ENCODE results near the gene SEL1L.
A peak's percentile ranks its signal among the peaks of the same experiment; 100 is the strongest.
"Not testable (repeated sequence)": the region's sequence is repeated elsewhere in the genome, so short reads cannot be mapped to it uniquely, and the experiment has no call there.

SEL1L gene

DNA sequence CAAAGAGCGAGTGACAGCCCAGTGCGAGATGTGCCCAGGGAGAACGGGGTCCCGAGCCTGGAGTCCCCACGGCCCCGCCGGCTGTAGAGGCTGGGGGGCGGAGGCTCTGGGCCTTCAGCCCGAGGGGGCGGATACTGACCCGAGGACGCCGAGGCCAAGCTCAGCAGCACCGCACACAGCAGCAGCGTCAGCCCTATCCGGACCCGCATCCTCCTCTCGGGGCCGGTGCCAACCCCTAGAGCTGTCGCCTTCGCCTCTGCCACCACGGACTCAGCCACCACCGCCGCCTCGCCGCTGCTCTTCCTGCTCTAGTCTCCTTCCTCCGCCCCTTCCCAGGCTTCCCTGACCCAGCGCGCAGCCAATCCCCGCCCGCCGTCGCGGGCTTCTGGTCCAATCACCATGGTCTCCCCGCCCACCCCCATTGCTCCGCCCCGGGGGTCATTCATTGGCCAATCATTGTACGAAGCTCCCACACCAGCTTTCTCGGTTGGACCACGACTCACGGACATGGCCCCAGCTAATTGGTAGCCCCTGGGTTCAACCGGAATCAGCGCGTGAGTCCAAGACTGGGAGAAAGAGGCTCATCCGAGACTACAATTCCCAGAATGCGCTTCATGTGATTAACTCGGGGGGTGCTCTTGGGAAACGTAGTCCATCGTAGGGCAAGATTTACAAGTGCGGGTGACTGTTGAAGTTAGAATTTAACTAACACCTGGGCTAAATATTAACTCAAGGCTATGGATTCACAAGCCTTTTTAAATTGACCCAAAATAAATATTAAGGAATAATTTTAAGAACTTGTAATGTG, at the start of gene SEL1L:
Gene SEL1L, minus strand, starts transcription at position 318 of the 808 bp plus-strand sequence. Its CDS starts 109 bp downstream, at position 209.
- DNase-seq (ENCODE audit: low spot score): peak; percentile 100

DNA sequence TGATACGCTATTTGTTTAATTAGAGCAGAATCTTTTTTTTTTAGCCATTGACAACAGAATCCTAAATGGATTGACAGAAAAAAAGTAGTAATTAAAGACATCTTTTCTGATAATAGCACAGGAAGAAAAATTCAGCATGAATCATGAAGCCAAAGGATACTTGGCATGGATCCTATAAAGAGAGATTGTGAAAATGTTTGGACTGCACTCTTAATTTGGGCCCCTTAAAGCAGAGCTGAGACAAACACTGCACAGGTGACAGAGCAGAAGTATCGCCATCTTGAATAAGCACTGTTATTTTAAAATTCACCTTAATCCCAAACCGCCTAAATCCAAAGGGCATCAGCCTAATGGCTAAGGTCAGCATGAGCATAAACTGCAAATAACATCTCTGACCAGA, 48.8 kb upstream of the SEL1L start:
- no peak for DNase-seq (ENCODE audit: low spot score)

DNA sequence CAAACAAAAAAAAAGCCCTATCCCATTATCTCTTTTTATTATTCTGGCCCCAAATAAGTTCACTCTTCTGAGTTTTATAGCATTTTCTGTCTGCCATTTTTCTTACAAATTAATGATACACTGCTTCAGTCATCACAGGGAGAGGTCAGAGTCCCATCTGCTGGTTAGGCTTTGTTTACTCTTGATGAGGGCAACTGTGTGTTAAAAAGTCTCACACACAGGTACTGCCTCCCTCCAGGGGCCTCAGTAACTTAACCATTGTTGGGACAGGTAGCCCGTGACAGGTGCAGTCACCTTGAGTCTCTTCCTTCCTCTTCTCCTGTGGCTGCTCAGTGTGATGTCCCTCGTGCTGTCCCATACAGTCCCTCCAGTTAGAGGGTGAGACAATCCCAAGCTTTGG, 45.5 kb upstream of the SEL1L start:
- no peak for DNase-seq (ENCODE audit: low spot score)

DNA sequence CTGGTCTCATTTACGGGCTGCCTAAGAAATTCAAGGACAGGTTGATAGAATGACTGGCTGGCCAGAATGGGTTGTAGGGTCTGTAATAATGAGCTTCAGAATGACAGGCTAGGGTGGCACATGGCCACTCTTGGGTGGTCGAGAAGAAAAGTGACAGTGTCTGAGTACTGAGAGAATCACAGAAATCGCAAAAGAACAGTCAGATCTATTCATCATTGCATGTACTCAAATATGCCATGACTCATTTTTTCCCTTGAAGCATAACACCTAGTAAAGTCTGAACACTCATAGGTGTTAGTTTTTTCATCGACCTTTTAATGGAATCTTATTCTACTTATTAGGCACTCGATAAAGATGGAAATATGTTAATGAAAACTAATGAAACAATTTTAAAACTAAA, 37.8 kb upstream of the SEL1L start:
- no peak for DNase-seq (ENCODE audit: low spot score)

DNA sequence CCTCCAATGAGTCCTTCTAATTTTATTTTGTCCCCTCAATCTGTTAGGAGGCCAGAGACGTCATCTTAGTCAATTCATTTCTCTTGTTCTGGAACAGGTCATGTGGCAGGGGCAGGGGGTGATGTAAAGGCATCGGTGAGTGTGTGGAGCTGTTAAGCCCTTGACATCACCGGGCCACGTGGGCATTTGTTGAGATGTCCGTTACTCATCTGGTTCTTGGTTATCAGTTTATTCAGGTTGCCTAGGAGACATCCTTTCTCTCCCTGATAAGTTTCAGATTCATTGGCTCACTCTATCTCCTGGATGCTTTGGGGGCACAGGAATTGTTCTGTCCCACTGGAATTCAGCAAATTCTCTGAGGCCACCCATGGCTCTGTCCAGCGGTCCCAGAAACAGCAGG, 33.6 kb upstream of the SEL1L start:
- DNase-seq (ENCODE audit: low spot score): no peak

DNA sequence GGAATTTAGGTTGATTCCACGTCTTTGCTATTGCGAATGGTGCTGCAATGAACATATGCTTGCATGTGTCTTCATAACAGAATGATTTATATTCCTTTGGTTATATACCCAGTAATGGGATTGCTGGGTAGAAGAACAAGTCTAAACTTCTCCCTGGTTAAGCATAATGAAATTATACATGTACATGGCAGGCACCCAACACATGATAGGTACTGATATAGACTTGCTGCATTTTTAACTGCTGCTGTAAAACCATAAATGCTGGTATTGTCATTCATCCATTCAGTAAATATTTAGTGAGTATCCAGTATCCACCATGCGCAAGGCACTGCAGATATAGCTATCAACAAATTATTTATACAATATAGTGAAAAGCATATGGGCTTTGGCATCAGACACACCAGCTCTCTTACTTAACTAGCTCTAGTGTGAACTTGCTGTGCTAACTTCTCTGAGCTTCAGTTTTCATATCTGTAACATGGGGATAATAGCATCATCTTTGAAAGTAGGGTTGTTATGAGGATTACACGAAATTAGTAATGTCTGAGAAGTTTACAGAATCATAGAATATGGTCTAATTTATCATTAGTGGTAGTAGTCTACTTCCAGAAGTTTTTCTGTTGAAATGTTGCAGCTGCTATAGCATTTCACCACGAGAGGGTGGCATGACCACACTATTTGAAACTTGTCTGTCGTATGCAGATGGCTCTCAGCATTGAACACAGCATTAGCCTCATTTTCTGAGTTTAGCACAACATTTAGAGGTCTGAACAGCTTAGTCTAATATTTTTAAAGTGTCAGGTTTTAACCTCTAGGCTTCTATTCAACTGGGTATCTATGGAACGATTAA, 32.0 kb upstream of the SEL1L start:
- DNase-seq (ENCODE audit: low spot score): peak; percentile 47

DNA sequence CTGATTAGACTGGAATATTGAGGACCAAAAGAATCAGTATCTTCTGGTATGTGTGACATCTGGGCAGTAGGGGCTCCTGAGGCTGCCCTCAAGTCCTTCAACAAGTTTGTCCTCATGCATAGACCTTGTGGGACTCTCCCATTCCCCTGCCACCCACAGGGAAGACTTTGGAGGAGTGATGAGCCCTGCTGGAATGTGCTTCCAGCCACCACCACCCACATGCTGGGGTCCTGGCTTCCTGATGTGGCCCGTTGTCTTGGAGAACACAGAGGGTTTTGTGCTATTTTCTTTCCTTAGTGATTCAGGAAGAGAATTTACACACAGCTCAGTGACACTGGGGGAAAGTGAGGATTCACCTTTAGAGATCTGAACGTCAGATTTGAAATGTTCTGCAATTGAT, 29.2 kb upstream of the SEL1L start:
- no peak for DNase-seq (ENCODE audit: low spot score)

DNA sequence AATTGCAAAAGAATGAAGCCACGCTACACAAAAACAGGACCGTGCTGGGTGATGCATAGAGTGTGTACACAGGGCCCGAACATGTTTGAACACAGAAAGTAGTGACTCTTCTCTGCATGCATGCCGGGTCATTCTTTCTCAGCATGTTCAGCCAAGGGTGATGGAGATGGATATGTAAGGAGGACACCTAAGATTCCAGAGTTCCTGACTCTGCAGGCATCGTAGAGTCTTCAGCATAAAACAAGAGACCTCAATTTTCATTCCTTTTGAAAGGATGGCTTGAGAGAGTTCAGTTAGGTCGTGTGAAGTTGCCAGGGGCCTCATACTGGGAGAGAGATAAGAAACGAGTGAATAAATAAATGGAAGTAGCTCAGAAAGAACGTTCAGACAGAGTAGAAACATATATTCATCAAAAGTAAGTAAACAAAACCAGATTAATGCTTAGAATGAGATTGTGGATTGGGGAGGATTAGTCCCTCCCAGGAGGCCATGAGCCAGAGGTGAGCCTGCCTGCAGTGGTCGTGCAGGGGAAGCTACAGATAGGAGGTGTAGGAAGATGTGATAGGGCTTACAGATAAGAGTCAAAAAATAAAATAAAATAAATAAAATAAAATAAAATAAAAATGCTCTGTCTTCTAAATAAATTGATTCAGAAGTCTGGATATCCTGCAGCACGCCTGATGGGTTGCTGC, 27.6 kb upstream of the SEL1L start:
- no peak for DNase-seq (ENCODE audit: low spot score)

DNA sequence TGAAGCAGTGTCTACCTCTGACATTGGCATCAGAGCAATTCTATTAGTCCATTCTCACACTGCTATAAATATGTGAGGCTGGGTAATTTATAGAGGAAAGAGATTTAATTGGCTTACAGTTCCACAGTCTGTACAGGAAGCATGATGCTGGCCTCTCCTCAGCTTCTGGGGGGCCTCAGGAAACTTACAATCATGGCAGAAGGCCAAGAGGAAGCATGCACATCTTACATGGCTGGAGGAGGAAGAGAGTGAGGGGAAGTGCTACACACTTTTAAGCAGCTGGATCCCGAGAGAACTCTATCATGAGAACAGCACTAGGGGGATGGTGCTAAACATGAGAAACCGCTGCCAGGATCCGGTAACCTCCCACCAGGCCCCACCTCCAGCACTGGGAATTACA, 25.7 kb upstream of the SEL1L start:
- no peak for DNase-seq (ENCODE audit: low spot score)

DNA sequence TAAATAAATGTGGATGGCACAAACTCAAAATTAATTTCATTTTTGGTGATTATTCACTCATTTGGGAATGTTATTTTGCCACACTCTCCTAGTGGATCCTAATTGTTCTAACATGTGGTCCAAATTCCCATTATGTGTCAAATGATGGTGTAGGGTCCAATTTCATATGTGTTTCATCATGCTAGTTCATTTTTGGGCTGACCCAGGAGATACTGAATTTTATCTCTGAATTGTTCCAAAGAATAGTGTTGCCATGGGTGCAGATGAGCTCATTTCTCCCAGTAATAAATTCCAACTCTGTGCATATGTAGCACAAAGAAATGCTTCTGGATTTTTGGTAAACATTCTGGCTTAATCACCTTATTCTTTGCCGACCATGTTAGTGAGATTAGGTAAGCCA, 23.5 kb upstream of the SEL1L start:
- no peak for DNase-seq (ENCODE audit: low spot score)

DNA sequence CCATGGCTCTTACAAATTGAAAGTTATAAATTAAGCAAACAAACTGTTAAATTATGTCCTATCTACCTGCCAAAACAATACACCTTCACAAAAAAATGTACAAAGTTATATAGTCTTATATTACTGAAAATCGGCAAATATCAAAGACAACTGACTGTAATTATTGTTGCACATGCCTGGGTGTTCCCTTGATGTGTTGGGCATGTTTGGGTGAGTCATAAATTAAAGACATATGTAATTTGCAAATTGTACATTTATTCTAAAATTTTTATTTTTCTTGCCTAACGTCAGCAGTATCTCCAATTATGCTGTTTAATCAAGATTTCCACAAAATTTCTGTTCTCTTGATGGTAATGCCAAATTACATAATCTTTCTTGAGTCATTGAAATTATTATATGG, 22.0 kb upstream of the SEL1L start:
- DNase-seq (ENCODE audit: low spot score): no peak

DNA sequence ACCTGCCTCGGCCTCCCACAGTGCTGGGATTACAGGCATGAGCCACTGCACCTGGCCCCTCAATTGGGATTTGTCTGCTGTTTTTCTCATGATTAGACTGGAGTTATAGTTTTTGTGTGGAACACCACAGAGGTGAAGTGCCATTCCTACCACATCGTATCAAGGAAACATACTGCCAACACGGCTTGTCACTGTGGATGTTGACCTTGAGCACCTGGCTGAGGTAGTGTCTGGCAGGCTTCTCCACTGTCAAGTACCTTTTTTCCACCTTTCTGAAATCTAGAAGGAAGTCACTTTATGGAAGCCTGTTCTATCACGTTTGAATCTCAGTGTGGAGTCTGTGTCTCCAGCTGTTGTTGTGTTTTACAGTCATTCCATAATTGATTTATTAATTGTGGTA, 21.4 kb upstream of the SEL1L start:
- no peak for DNase-seq (ENCODE audit: low spot score)

DNA sequence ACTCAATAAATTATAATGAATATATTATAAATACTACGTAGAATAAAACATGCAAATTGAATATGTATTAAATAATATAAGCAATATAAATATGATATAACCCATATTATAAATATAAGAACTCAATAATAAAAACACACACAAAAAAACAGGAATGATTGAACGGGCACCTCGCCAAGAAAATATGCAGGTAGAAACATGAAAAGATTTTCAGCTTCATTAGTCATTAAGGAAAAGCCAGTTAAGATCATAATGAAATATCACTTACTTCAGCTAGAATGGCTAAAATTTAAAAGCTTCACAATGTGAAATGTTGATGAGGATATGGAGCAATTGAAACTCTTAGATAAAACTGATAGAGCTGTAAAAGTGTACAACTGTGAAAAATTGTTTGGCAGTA, 17.8 kb upstream of the SEL1L start:
- DNase-seq (ENCODE audit: low spot score): no peak

DNA sequence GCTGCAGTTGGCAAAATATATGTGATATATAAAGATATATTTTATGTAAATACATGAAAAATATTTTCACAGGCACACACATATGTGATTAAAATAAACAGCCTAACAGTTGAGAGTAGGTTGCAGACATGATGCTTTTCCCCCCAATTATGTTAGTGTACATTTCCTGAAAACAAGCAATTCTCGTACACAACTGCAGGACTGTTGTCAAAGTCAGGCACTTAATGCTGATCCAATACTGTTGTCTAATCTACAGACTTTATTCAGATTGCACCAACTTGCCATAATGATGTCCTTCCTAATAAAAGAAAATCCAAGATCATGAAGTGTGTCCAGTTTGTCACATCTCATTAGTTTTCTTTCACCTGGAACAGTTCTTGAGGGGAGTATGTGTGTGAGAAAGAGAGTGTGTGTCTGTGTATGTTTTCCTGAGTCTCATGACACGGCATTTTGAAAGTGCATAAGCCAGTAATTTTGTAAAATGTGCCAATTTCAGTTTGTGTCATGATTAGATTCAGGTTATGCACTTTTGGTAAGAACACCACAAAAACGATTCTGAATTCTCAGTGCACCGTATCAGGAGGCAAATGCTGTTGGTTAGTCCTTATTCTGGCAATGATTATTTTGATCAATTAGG, 16.5 kb upstream of the SEL1L start:
- DNase-seq (ENCODE audit: low spot score): no peak

DNA sequence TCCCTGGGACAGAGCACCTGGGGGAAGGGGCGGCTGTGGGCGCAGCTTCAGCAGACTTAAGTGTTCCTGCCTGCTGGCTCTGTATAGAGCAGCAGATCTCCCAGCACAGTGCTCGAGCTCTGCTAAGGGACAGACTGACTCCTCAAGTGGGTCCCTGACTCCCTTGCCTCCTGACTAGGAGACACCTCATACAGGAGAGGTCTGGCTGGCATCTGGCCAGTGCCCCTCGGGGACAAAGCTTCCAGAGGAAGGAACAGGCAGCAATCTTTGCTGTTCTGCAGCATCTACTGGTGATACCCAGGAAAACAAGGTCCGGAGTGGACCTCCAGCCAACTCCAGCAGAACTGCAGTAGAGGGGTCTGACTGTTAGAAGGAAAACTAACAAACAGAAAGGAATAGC, 7.6 kb upstream of the SEL1L start:
- DNase-seq (ENCODE audit: low spot score): not testable (repeated sequence)

DNA sequence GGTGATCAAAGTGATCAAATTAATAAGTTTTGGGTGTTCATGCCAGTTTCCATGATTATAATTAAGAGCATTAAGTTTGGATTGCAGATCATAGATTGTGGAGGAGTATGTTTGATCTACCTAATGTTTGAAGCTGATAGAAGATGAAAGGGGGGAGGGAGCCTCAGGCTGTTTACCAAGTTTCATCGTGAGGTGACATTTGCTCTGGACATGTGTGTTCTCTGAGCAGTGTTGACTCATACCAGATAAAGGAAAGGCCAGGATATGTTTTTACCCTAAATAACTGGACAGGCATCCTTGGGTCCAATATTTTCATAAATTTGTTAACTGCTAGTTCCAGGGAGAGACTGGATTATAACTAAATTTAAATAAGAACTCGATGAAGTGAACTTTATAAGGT, 3.5 kb upstream of the SEL1L start:
- no peak for DNase-seq (ENCODE audit: low spot score)

DNA sequence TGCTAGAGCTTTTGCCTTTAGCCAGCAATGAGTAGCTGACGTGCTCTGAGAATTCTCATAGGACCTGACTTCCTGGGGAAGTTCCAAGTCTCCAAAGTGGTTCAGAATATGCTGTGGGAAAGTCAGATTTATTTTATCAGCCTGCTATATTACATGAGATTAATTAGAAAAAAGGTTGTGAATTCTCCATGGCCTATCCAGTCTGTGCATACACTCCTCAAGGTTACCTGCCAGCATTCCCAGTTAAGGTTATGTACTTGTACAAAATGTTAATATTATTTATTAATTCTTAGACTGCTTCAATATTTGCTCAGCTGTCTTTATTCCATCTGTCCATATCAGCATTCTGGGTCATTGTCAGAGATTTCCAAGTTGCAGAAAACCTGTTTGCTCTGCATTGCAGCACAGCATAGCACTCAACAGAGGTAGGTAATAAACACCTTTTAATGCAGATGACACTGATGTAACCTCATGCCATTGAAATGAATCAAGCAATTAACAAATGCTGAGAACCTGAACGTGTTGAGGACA, 2.7 kb upstream of the SEL1L start:
- no peak for DNase-seq (ENCODE audit: low spot score)

DNA sequence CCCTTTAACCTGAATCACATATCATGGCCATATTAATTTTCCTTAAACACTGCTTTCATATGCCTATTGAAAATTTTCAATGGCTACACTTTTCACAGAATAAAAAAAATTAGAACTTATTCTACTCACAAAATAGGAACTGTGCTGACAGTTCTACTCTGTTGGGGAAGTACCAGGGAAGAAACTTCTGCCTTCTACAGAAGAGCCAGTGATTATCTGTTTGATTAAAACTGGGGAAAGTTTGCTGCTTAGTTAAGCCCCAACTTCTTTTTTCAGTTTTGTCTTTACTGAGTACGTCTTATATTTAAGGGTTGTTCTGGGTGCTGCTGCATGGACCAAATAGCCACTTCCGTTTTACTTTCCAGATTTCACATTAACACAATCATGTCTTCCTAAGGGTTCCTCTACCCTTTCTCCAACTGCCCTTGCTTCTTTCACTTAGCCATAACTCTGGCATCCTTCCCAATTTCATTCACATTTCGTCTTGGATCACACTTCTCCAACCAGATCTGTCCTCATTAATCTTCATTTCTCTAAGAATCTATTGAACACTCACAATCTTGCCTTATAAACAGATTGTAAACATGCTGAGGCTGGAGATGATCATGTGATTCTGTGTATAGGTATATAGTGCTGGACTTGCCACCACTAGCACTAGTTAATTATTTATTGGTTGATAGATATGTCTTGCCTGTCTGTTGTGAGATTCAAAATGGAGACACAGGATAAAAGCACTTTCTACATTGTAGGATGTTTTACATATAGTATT, 1.9 kb upstream of the SEL1L start:
- no peak for DNase-seq (ENCODE audit: low spot score)

DNA sequence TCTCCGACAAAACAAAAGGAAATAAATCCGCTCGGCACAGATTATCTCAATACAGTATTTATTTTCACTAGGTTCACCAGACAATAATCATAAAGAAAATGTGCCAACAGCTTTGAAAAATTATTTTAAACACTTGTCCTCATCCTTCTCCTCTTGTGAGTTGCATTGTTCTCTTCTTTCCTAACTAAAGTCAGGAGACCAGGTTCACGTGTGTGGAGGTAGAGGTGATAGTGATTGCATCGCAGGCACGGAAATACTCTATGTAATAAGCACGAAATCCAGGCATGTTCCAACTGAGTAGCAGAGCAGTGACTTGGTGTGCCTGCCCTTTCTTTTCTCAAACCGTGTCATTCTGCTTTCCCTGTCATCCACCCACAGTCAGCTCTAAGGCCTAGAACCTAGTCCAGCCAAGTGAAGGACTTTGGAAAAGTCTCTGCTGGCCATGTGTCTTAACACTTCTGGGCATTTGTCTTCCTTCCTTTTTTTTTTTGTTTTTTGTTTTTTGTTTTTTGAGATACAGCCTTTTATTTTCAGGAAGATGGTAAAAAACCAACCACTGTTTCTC, 939 bp upstream of the SEL1L start:
- DNase-seq (ENCODE audit: low spot score): no peak

DNA sequence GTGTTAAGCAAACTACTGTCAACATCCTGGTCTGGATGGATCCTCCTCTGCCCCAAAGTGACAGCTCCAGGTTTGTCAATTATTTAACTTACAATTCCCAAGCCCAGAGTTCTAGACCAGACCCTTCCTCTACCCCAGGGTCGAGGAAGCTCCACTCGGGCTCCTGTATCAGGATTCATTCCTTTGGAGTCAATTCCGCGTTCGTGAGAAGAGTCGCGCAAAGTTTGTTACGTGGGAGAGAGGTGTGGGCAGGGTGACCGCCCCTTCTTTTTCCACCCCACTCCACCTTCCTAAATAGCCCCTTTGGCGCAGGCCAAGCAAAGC, 479 bp downstream of the SEL1L start:
- DNase-seq (ENCODE audit: low spot score): no peak

DNA sequence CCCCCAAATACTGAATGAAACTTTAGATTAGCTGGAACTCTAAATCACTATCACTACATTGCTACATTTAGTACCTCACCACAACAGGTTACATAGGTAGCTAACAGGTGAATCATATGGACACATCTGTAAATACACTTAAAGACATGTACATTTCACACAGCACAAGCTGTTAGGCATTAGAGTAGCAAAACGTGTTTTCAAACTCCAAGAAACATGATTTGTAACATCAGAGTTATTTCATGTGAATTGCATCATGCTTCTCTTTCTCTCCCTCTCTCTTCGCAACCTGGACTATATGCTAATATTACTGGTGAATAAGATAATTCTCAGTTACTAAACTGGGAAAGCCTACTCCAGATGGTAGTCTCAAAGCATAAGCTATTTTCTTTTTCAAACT, 4.3 kb downstream of the SEL1L start:
- DNase-seq (ENCODE audit: low spot score): no peak
